Ureter (tissue), 1 donor: Measurements from ENCODE around the gene EEFSEC. TPM values are rescaled to one million over a fixed set of nuclear protein-coding genes. Genes with fewer than 3 reads are reported as not detected.

Source experiments
- DNase-seq: peaks from one replicate; pipeline ENCODE4 v3.0.0-alpha.2; 2020; ENCODE audit warnings: low spot score
- total RNA-seq: library from RNA; stranded (reverse); gene quantifications from one replicate; pipeline ENCODE4 v1.2.4, GENCODE V29; 2023
- donor health status: DM: yes; HTN: yes; CAD: no.

Gene EEFSEC
- total RNA-seq, 1 donor from 2014 or later = 20.0 TPM

DNA sequence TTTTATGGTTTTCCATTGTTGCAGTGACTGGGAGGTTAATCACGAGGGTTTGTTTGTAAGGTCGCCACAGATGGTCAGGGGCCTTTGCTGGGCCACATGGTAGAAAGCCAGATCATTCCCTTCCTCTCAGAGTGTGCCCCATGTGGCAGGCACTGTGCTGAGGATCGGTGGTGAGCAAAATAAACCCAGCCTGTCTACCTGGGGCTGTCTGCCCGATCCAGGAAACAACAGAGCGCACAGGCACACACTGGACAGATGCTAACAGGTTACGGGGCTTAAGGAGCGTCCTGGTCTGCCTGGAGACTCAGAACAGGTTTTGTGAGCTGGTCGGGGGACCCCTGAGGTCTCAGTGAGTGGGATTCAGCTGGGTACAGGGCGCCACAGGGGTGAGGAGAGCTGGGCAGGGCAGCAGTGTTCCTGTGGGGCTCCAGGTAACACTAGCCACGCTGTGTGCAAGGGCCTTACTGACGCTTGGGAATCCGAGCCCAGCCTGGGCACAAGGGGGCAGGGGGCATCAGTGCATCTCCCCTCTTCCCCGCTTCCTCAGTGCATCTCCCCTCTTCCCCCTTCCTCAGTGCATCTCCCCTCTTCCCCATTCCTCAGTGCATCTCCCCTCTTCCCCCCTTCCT, 177.0 kb downstream of the EEFSEC start:
- no peak for DNase-seq

DNA sequence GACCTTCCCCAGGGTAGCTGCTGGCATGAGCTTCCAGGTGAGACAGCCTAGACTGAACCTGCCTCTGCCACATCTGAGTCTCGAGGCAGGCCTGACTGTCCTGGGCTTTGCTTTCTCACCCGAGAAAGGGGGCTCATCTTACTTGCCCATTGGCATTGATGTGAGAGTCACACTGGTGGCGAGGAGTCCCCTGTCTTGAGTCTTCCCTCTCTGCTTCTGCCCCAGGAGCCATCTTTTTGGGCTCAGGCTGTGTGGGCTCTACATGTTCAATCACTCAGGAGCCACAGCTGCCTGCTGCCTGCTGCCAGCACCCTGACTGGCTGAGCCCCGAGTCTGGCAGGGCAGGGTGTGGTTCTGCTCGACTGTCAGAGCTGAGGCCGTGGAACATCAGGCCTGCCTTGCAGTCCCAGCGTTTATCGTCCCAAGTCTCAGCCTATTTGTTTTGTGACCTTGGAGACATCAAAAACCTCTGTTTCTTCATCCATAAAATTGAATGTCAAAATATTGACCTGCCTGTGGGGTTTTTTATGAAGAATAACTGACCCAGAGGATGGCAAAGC, 180.9 kb downstream of the EEFSEC start:
- DNase-seq = no peak

GRCh38 chr3:128334766-128335165, 181.5 kb downstream of the EEFSEC start:
- DNase-seq = no peak

- no peak for DNase-seq
These were observed 182.5 kb downstream of the EEFSEC start for GRCh38 chr3:128335621-128336296.

DNA sequence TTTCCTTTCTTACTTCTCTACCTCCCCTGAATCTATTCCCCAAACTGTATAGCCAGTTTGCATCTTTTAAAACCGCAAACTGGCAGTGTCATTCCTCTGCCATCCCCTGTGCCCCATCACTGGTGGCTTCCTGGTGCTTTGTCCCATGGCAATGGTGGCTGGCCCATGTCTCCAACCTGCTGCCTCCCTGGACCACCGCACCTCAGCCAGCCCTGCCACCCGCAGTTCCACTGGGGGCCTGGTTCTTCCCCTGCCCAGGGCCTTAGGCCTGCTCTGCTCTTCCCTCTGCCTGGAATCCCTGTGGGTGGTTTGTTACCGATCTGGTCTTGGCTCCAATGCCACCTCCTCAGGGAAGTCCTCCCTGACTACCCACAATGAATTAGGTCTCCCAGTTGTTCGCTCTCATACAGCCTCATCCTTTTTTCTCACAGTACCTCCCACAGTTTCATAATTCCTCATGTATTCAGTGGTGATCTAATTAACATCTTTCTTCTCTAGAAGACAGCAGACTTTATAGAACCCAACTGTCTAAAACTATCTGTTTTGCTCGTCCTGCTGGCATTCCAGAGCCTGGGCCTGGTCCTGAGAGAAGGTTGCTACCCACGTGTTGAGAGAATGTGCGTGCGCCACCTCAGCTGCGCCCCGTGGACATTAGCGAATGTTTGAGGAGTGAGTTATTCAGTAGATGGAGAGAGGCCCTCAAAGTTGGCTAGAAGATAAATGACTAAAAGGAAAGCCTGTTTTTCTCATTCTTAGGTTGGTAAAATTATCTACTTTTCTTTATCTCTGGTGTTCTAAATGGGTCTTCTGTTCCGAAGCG, 183.3 kb downstream of the EEFSEC start:
- DNase-seq = no peak

GRCh38 chr3:128337305-128337704, 184.0 kb downstream of the EEFSEC start:
- peak; percentile 65 for DNase-seq

- DNase-seq = no peak
These were observed 185.5 kb downstream of the EEFSEC start for GRCh38 chr3:128338536-128339330.

- DNase-seq = no peak
These were observed 186.3 kb downstream of the EEFSEC start for GRCh38 chr3:128339491-128340012.

- no peak for DNase-seq
These were observed 187.1 kb downstream of the EEFSEC start for GRCh38 chr3:128340198-128340903.

DNA sequence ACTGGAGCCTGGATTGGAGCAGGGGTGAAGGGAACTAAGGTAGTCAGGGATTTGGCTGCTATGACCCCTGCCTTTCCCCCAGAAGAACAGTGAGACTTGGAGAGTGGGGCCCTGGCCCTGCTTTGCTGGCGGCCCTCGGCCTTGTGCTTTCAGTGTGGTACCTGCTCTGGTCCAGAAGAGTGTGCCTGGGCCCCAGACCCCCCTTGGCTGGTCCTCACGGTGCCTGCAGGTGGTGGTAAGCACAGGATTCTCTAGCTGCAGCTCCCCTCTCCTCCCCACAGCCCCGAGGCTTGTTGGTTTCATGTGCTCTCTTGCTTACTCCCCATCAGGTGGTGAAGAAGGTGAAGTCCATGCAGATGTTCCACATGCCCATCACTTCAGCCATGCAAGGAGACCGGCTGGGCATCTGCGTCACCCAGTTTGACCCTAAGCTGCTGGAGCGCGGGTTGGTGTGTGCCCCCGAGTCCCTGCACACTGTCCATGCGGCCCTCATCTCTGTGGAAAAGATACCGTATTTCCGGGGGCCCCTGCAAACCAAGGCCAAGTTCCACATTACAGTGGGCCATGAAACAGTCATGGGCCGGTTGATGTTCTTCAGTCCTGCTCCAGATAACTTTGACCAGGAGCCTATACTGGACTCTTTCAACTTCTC, 187.7 kb downstream of the EEFSEC start:
- DNase-seq = no peak

GRCh38 chr3:128341659-128342395, 188.5 kb downstream of the EEFSEC start:
- no peak for DNase-seq

- DNase-seq = no peak
These were observed 189.5 kb downstream of the EEFSEC start for GRCh38 chr3:128342701-128343180.

GRCh38 chr3:128343287-128344051, 190.2 kb downstream of the EEFSEC start:
- peak; percentile 72 for DNase-seq

- no peak for DNase-seq
These were observed 190.9 kb downstream of the EEFSEC start for GRCh38 chr3:128344052-128344735.

- no peak for DNase-seq
These were observed 191.9 kb downstream of the EEFSEC start for GRCh38 chr3:128345196-128345595.

GRCh38 chr3:128346562-128346961, 193.3 kb downstream of the EEFSEC start:
- DNase-seq = no peak

DNA sequence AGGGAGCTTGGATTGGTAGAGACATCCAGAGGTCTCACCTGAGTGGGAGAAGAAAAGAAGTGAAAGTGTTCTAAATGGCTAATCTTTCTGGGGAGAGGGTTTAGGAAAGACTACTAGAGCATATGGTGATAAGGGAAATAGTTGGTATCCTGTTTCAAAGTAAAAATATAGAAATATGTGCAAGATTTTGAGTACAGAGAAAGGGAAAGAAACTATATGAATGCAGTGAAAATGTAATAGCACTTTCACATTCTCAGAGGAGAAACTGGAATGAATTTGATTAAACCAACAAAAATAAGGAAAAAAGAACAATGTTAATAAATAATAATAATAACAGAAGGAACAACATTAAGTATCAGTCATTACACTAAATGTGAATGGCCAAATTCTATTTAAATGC, 194.0 kb downstream of the EEFSEC start:
- DNase-seq = no peak

DNA sequence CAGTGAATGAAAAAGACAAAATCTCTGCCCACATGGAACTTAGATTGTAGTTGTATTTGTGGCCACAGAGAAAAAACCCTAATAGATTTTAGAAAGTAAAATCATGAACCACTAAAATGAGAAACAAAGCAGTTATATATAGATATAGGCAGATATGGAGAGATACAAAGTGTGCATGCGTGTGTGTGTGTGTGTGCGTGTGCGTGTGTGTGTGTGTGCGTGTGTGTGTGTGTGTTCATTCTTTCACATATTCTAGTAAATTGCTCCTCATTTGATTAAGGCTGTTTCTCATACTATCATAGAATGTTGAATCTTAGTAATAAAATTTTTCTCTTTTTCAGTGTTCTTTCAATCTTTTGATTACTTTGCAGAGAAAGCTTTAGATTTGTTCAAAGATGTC, 194.8 kb downstream of the EEFSEC start:
- DNase-seq = no peak
